Smooth muscle cell (in vitro differentiated cells): Measurements from ENCODE around the gene GJB1. TPM values are rescaled to one million over a fixed set of nuclear protein-coding genes. Genes with fewer than 3 reads are reported as not detected.
"Not testable (repeated sequence)": the region's sequence is repeated elsewhere in the genome, so short reads cannot be mapped to it uniquely, and the experiment has no call there.

ENCODE experiments used
- DNase-seq: peaks from one replicate; lab custom pipeline; 2025; ENCODE audit not compliant: unreplicated experiment; lab: John Stamatoyannopoulos, UW
- H2AFZ ChIP-seq: fragments of 200-600 bp; sonication (generic); 2 replicates; pipeline ENCODE4 v1.6.0; 2016; ENCODE audit warnings: antibody characterized with exemption, low read depth, mild to moderate bottlenecking
- H3F3A ChIP-seq: fragments of 200-600 bp; sonication (generic); 2 replicates; pipeline ENCODE4 v1.6.0; 2017; ENCODE audit warnings: antibody characterized with exemption, low read depth
- H3K27ac ChIP-seq: fragments of 200-600 bp; sonication (generic); 2 replicates; pipeline ENCODE4 v1.5.1; 2016; ENCODE audit warnings: low read depth, mild to moderate bottlenecking
- H3K27me3 ChIP-seq: fragments of 200-600 bp; sonication (generic); 2 replicates; pipeline ENCODE4 v1.6.1; 2016; ENCODE audit warnings: low read depth, mild to moderate bottlenecking
- H3K36me3 ChIP-seq: fragments of 200-600 bp; sonication (generic); 2 replicates; pipeline ENCODE4 v1.5.1; 2016; ENCODE audit warnings: low read depth
- H3K4me1 ChIP-seq: fragments of 200-600 bp; sonication (generic); 2 replicates; pipeline ENCODE4 v1.5.1; 2016; ENCODE audit warnings: low read depth
- H3K4me2 ChIP-seq: fragments of 200-600 bp; sonication (generic); 2 replicates; pipeline ENCODE4 v1.6.0; 2016; ENCODE audit warnings: mild to moderate bottlenecking
- H3K4me3 ChIP-seq: fragments of 200-600 bp; sonication (generic); 2 replicates; pipeline ENCODE4 v1.5.1; 2016; ENCODE audit warnings: mild to moderate bottlenecking
- H3K79me2 ChIP-seq: fragments of 200-600 bp; sonication (generic); 2 replicates; pipeline ENCODE4 v1.6.0; 2016; ENCODE audit warnings: low read depth, mild to moderate bottlenecking
- H3K9ac ChIP-seq: fragments of 200-600 bp; sonication (generic); 2 replicates; pipeline ENCODE4 v1.6.0; 2016; ENCODE audit warnings: low read depth
- H3K9me3 ChIP-seq: fragments of 200-600 bp; sonication (generic); replicated peaks from 2 replicates; pipeline ENCODE4 v1.5.1; 2016; ENCODE audit warnings: low read depth
- H4K20me1 ChIP-seq: fragments of 200-600 bp; sonication (generic); 2 replicates; pipeline ENCODE4 v1.6.0; 2016; ENCODE audit warnings: low read depth
- CTCF ChIP-seq: fragments of 200-600 bp; sonication (generic); IDR thresholded peaks from 2 replicates; pipeline ENCODE4 v1.5.1; 2017; ENCODE audit warnings: borderline replicate concordance, mild to moderate bottlenecking, antibody characterized with exemption; ENCODE audit not compliant: insufficient read depth, poor library complexity, severe bottlenecking
- WGBS: methylation state at CpG from one replicate; pipeline ENCODE4 v1.1.7; 2016; ENCODE audit warnings: low lambda C conversion rate; 5-methylcytosine and 5-hydroxymethylcytosine counted together
- polyA plus RNA-seq: library from polyadenylated mRNA; unstranded; fragments of >200 nt; fragmentation: Nextera tagmentation; extraction: Ambion mirVana; gene quantifications from 2 replicates; pipeline ENCODE4 v1.2.1, GENCODE V29; 2016
- total RNA-seq: library from RNA; depleted of rRNA; stranded (reverse); fragments of >200 nt; gene quantifications from 2 replicates; pipeline ENCODE4 v1.2.3, GENCODE V29; 2014

GJB1 gene
- total and polyA plus RNA-seq, 2 experiments from 2014 or later = not detected

GRCh38 chrX:71269801-71270395 is 46.9 kb downstream of the GJB1 start:
- H3F3A ChIP-seq = no peaks in the 10 kb centered on the region
- no peaks in the 10 kb centered on the region for H3K9me3 ChIP-seq
- H3K4me3 ChIP-seq = no peak overlapping the region
- no peak overlapping the region for H3K4me2 ChIP-seq
- no peak overlapping the region for H3K27ac ChIP-seq
- H3K4me1 ChIP-seq = no peaks in the 10 kb centered on the region
- no peak for TF ChIP-seq CTCF
- H3K27me3 ChIP-seq = no peaks in the 10 kb centered on the region
- WGBS = 82% methylated on average over 17 of the region's 19 CpGs
- no peak for DNase-seq
- no peak overlapping the region for H2AFZ ChIP-seq
- H4K20me1 ChIP-seq = no peaks in the 10 kb centered on the region
- no peaks in the 10 kb centered on the region for H3K36me3 ChIP-seq
- no peak overlapping the region for H3K9ac ChIP-seq
- H3K79me2 ChIP-seq = no peaks in the 10 kb centered on the region

GRCh38 chrX:71272313-71272712 is 49.3 kb downstream of the GJB1 start:
- H3K4me2 ChIP-seq, H3K27me3 ChIP-seq, H2AFZ ChIP-seq, H3K9me3 ChIP-seq, H3K9ac ChIP-seq, H3K4me3 ChIP-seq, H3K27ac ChIP-seq, DNase-seq, H4K20me1 ChIP-seq, H3K4me1 ChIP-seq, H3K79me2 ChIP-seq, H3F3A ChIP-seq, H3K36me3 ChIP-seq: not testable (repeated sequence)
- 80% methylated on average over 2 of the region's 2 CpGs for WGBS

Other genes with a start within 250 kb of the GJB1 start
- gene SNX12, start 154.9 kb upstream of the GJB1 start, total RNA-seq = 27.4 and 27.6 TPM in 2 replicates
- gene SNX12, start 154.9 kb upstream of the GJB1 start, polyA plus RNA-seq = 6.4 and 11.8 TPM in 2 replicates
- gene FOXO4, start 127.4 kb upstream of the GJB1 start, total RNA-seq = 3.9 and 4.1 TPM in 2 replicates
- gene FOXO4, start 127.4 kb upstream of the GJB1 start, polyA plus RNA-seq = 2.1 and 3.4 TPM in 2 replicates
- gene CXorf65, start 116.5 kb upstream of the GJB1 start, total RNA-seq = not detected in 2 replicates
- not detected in 2 replicates for gene CXorf65, start 116.5 kb upstream of the GJB1 start, polyA plus RNA-seq
- gene IL2RG, start 111.6 kb upstream of the GJB1 start, total RNA-seq = not detected in 2 replicates
- gene IL2RG, start 111.6 kb upstream of the GJB1 start, polyA plus RNA-seq = not detected in 2 replicates
- 19.6 and 25.4 TPM in 2 replicates for gene MED12, start 104.6 kb upstream of the GJB1 start, total RNA-seq
- 11.8 and 13.6 TPM in 2 replicates for gene MED12, start 104.6 kb upstream of the GJB1 start, polyA plus RNA-seq
- 0.13 and 0.40 TPM in 2 replicates for gene NLGN3, start 78.4 kb upstream of the GJB1 start, total RNA-seq
- gene NLGN3, start 78.4 kb upstream of the GJB1 start, polyA plus RNA-seq = 0.18 and 1.5 TPM in 2 replicates
- 26.9 and 29.5 TPM in 2 replicates for gene ZMYM3, start 30.9 kb downstream of the GJB1 start, total RNA-seq
- 9.0 and 10.5 TPM in 2 replicates for gene ZMYM3, start 30.9 kb downstream of the GJB1 start, polyA plus RNA-seq
- 255 and 256 TPM in 2 replicates for gene NONO, start 60.4 kb downstream of the GJB1 start, total RNA-seq
- gene NONO, start 60.4 kb downstream of the GJB1 start, polyA plus RNA-seq = 174 and 192 TPM in 2 replicates
- gene ITGB1BP2, start 78.5 kb downstream of the GJB1 start, total RNA-seq = 2.0 and 3.1 TPM in 2 replicates
- gene ITGB1BP2, start 78.5 kb downstream of the GJB1 start, polyA plus RNA-seq = 0.96 TPM in 1 of 2 replicates, not detected in the other
- gene TAF1, start 143.1 kb downstream of the GJB1 start, total RNA-seq = 14.0 and 20.3 TPM in 2 replicates
- 2.7 and 3.2 TPM in 2 replicates for gene TAF1, start 143.1 kb downstream of the GJB1 start, polyA plus RNA-seq